Articular chondrocyte of knee joint (primary cell): ENCODE data around the gene IPO4. TPM values are rescaled to one million over a fixed set of nuclear protein-coding genes. Genes with fewer than 3 reads are reported as not detected.

Experiments
- total RNA-seq: library from RNA; depleted of rRNA; stranded (reverse); fragments of >200 nt; gene quantifications from 2 replicates; pipeline ENCODE4 v1.2.3, GENCODE V29; 2012

The IPO4 gene
- 33.1 and 35.9 TPM in 2 replicates for total RNA-seq

GRCh38 chr14:24188251-24189058, at the start of gene IPO4:
Gene IPO4 (minus strand): TSS chr14:24188816. CDS start chr14:24188787, 29 bp downstream.

GRCh38 chr14:24232645-24233537, 44.3 kb upstream of the IPO4 start, which contains the start of gene GMPR2:
Gene GMPR2 (plus strand): TSS chr14:24232929. CDS start chr14:24233254, 325 bp downstream.

GRCh38 chr14:24232121-24232644, 43.6 kb upstream of the IPO4 start, which contains the start of gene NEDD8:
Gene NEDD8 (minus strand): TSS chr14:24232367. CDS start chr14:24232267, 100 bp downstream.

GRCh38 chr14:24215495-24216344, 27.1 kb upstream of the IPO4 start, which contains the start of gene MDP1:
Gene MDP1 (minus strand): TSS chr14:24216066. CDS start chr14:24215955, 111 bp downstream.

GRCh38 chr14:24212924-24213865, 24.6 kb upstream of the IPO4 start, which contains the start of gene CHMP4A:
Gene CHMP4A (minus strand): TSS chr14:24213488. CDS start chr14:24213439, 49 bp downstream.

GRCh38 chr14:24195186-24196070, 6.8 kb upstream of the IPO4 start, which contains the start of gene TM9SF1:
Gene TM9SF1 (minus strand): TSS chr14:24195441. CDS start chr14:24195019, 422 bp downstream.

GRCh38 chr14:24171422-24172260, 17.0 kb downstream of the IPO4 start, which contains the start of gene REC8:
Gene REC8 (plus strand): TSS chr14:24172080. CDS start chr14:24172553, 473 bp downstream.

GRCh38 chr14:24160850-24161804, 27.5 kb downstream of the IPO4 start, which contains the start of gene IRF9:
Gene IRF9 (plus strand): TSS chr14:24161265. CDS start chr14:24162145, 880 bp downstream.

GRCh38 chr14:24146978-24147760, 41.4 kb downstream of the IPO4 start, which contains the start of gene RNF31:
Gene RNF31 (plus strand): TSS chr14:24147498. CDS start chr14:24147699, 201 bp downstream.

GRCh38 chr14:24146453-24146977, 42.1 kb downstream of the IPO4 start, which contains the start of gene PSME2:
Gene PSME2 (minus strand): TSS chr14:24146610. CDS start chr14:24146581, 29 bp downstream.

GRCh38 chr14:24141097-24141880, 47.3 kb downstream of the IPO4 start, which contains the start of gene EMC9:
Gene EMC9 (minus strand): TSS chr14:24141591. CDS start chr14:24141304, 287 bp downstream.

GRCh38 chr14:24135834-24136683, 52.6 kb downstream of the IPO4 start, which contains the start of gene PSME1:
Gene PSME1 (plus strand): TSS chr14:24136194. CDS start chr14:24136263, 69 bp downstream.

GRCh38 chr14:24130380-24130716, 58.3 kb downstream of the IPO4 start, which contains the start of gene FITM1:
Gene FITM1 (plus strand): TSS chr14:24130659. CDS start chr14:24131564, 905 bp downstream.

